Thymus (tissue), 11 donors: Measurements from ENCODE around the gene PDPR. TPM values are rescaled to one million over a fixed set of nuclear protein-coding genes. Genes with fewer than 3 reads are reported as not detected.
"Not testable (repeated sequence)": the region's sequence is repeated elsewhere in the genome, so short reads cannot be mapped to it uniquely, and the experiment has no call there.

Source experiments
- DNase-seq, 9 donors: peaks; one replicate each; pipeline ENCODE4 v3.0.0-alpha.2; 2013; ENCODE audit warnings: low spot score in 9 of 9, low read depth in 6 of 9, missing footprints in 1 of 9
- H3K27ac ChIP-seq, 2 donors: one replicate each; pipeline ENCODE4 v1.5.1; 2013; ENCODE audit warnings: control low read depth in 1 of 2, low read depth in 1 of 2, low read length in 1 of 2, mild to moderate bottlenecking in 1 of 2, moderate library complexity in 1 of 2
- H3K27me3 ChIP-seq, 2 donors: one replicate each; pipeline ENCODE4 v1.5.1; 2013; ENCODE audit warnings: low read length in 1 of 2; ENCODE audit not compliant: control insufficient read depth in 2 of 2, insufficient read depth in 1 of 2
- H3K36me3 ChIP-seq, 2 donors: one replicate each; pipeline ENCODE4 v1.5.1; 2013; ENCODE audit warnings: low read length in 1 of 2, mild to moderate bottlenecking in 1 of 2, moderate library complexity in 1 of 2; ENCODE audit not compliant: control insufficient read depth in 2 of 2, insufficient read depth in 2 of 2
- H3K4me1 ChIP-seq, 2 donors: one replicate each; pipeline ENCODE4 v1.5.1; 2013; ENCODE audit warnings: low read length in 2 of 2; ENCODE audit not compliant: control insufficient read depth in 2 of 2, insufficient read depth in 2 of 2
- H3K4me3 ChIP-seq, 2 donors: one replicate each; pipeline ENCODE4 v1.5.1; 2013; ENCODE audit warnings: low read length in 2 of 2, control low read depth in 1 of 2, mild to moderate bottlenecking in 1 of 2
- H3K9me3 ChIP-seq, 2 donors: one replicate each; pipeline ENCODE4 v1.5.1; 2013; ENCODE audit warnings: low read length in 1 of 2, mild to moderate bottlenecking in 1 of 2; ENCODE audit not compliant: control insufficient read depth in 2 of 2, insufficient read depth in 1 of 2
- WGBS: extraction: QIAGEN DNeasy Blood & Tissue Kit; methylation state at CpG from one replicate; pipeline ENCODE4 v1.1.7; 2013; 5-methylcytosine and 5-hydroxymethylcytosine counted together
- polyA plus RNA-seq: library from polyadenylated mRNA; stranded (reverse); fragments of 200-250 nt; gene quantifications from one replicate; pipeline ENCODE4 v1.2.3, GENCODE V29; 2013
- total RNA-seq: library from RNA; stranded (reverse); fragments of 120-200 nt; gene quantifications from one replicate; pipeline ENCODE4 v1.2.4, GENCODE V29; 2013
- donor health status: healthy.

The PDPR gene
- total and polyA plus RNA-seq, 2 donors, result 8.4 to 10.1 TPM

- H3K36me3 ChIP-seq, result peaks cover 10 to 24% of the 10 kb centered on the region in 2 donors
- H3K27ac ChIP-seq, H3K9me3 ChIP-seq, H3K4me1 ChIP-seq, H3K4me3 ChIP-seq, DNase-seq, H3K27me3 ChIP-seq: not testable (repeated sequence)
- 98% methylated on average over 8 of the region's 8 CpGs for WGBS
These were observed 6.3 kb downstream of the PDPR start for GRCh38 chr16:70120398-70120797.

- H3K27ac ChIP-seq, H3K4me3 ChIP-seq, H3K9me3 ChIP-seq, DNase-seq, H3K27me3 ChIP-seq, H3K4me1 ChIP-seq: not testable (repeated sequence)
- H3K36me3 ChIP-seq, result peaks cover 24 to 38% of the 10 kb centered on the region in 2 donors
- WGBS, result 94% methylated on average over 14 of the region's 14 CpGs
These were observed 9.7 kb downstream of the PDPR start for GRCh38 chr16:70123822-70124221.

DNA sequence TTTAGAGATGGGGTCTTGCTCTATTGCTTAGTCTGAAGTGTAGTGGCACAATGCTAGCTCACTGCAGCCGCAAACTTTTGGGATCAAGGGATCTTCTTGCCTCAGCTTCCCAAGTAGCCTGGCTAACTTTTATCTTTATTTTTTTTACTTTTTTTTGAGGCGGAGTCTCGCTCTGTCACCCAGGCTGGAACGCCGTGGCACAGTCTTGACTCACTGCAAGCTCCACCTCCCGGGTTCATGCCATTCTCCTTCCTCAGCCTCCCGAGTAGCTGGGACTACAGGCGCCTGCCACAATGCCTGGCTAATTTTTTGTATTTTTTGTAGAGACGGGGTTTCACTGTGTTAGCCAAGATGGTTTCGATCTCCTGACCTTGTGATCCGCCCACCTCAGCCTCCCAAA lies 12.1 kb downstream of the PDPR start:
- not testable (repeated sequence) for H3K27me3 ChIP-seq, H3K4me3 ChIP-seq, H3K27ac ChIP-seq, H3K9me3 ChIP-seq, H3K4me1 ChIP-seq, DNase-seq
- peaks cover 38 to 52% of the 10 kb centered on the region in 2 donors for H3K36me3 ChIP-seq
- WGBS, result 96% methylated on average over 11 of the region's 11 CpGs

- not testable (repeated sequence) for DNase-seq, H3K27ac ChIP-seq, H3K4me3 ChIP-seq, H3K9me3 ChIP-seq, H3K27me3 ChIP-seq, H3K4me1 ChIP-seq
- peaks cover 48 to 51% of the 10 kb centered on the region in 2 donors for H3K36me3 ChIP-seq
- 98% methylated on average over 5 of the region's 5 CpGs for WGBS
These were observed 13.6 kb downstream of the PDPR start for GRCh38 chr16:70127706-70128105.

DNA sequence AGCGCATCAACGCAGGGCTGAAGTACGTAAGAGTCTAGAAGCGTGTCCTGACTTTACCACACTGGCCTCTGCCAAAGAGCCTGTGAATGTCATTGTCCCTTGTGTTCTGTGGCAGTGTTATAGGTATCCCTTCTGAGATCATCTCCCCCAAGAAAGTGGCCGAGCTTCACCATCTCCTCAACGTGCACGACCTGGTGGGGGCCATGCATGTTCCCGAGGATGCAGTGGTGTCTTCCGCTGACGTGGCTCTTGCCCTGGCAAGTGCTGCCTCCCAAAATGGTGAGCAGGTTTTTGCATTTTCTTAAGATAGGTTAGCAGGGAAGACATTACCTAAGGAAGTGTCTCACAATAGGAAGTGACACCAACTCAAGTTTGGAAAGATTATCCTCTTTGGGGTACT lies 14.7 kb downstream of the PDPR start:
- DNase-seq, result not testable (repeated sequence)

DNA sequence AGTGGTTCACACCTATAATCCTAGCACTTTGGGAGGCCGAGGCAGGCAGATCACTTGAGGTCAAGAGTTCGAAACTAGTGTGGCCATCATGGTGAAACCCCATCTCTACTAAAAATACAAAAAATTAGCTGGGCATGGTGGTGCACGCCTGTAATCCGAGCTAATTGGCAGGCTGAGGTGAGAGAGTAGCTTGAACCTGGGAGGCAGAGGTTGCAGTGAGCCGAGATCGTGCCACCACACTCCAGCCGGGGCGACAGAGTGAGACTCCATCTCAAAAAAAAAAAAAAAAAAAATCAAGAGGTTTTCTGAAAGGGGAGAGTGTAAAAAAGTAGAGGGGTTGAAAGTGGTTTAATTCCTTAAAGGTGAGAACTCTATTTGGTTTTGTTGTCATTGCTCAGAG lies 21.7 kb downstream of the PDPR start:
- not testable (repeated sequence) for H3K4me3 ChIP-seq, H3K9me3 ChIP-seq, DNase-seq, H3K27me3 ChIP-seq, H3K4me1 ChIP-seq, H3K27ac ChIP-seq
- 97% methylated on average over 8 of the region's 8 CpGs for WGBS
- peaks cover 44 to 49% of the 10 kb centered on the region in 2 donors for H3K36me3 ChIP-seq

More for the DNA sequence above, 14.7 kb downstream of the PDPR start:
- not testable (repeated sequence) for H3K4me3 ChIP-seq, H3K9me3 ChIP-seq, H3K27me3 ChIP-seq, H3K27ac ChIP-seq, H3K4me1 ChIP-seq
- WGBS, result 98% methylated on average over 6 of the region's 10 CpGs
- peaks cover 46 to 54% of the 10 kb centered on the region in 2 donors for H3K36me3 ChIP-seq

DNA sequence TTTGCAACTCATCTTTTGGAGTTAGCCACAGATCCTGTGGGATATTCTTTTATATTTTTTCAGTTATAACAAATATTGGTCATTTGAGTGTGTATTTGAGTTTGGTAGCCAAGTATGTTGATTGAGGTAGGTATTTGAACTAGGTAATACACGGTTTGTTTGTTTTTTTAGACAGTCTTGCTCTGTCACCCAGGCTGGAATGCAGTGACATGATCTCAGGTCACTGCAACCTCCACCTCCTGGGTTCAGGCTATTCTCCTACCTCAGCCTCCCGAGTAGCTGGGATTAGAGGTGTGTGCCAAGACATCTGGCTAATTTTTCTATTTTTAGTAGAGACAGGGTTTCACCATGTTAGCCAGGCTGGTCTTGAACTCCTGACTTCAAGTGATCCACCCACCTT lies 22.5 kb downstream of the PDPR start:
- not testable (repeated sequence) for H3K27ac ChIP-seq, H3K9me3 ChIP-seq, H3K4me1 ChIP-seq, H3K4me3 ChIP-seq, DNase-seq, H3K27me3 ChIP-seq
- 96% methylated on average over 2 of the region's 2 CpGs for WGBS
- peaks cover 47 to 54% of the 10 kb centered on the region in 2 donors for H3K36me3 ChIP-seq

DNA sequence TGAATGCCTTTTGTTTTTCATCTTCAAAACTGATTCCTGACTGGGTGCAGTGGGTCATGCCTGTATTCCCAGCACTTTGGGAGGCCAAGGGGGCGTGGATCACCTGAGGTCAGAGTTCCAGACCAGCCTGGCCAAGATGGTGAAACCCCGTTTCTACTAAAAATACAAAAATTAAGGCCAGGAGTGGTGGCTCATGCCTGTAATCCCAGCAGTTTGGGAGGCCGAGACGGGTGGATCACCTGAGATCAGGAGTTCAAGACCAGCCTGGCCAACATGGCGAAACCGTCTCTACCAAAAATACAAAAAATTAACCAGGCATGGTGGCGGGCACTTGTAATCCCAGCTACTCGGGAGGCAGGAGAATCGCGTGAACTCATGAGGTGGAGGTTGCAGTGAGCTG lies 28.6 kb downstream of the PDPR start:
- H3K4me1 ChIP-seq, DNase-seq, H3K9me3 ChIP-seq, H3K27ac ChIP-seq, H3K27me3 ChIP-seq, H3K4me3 ChIP-seq: not testable (repeated sequence)
- WGBS, result 95% methylated on average over 10 of the region's 10 CpGs
- H3K36me3 ChIP-seq, result peaks cover 40 to 43% of the 10 kb centered on the region in 2 donors

DNA sequence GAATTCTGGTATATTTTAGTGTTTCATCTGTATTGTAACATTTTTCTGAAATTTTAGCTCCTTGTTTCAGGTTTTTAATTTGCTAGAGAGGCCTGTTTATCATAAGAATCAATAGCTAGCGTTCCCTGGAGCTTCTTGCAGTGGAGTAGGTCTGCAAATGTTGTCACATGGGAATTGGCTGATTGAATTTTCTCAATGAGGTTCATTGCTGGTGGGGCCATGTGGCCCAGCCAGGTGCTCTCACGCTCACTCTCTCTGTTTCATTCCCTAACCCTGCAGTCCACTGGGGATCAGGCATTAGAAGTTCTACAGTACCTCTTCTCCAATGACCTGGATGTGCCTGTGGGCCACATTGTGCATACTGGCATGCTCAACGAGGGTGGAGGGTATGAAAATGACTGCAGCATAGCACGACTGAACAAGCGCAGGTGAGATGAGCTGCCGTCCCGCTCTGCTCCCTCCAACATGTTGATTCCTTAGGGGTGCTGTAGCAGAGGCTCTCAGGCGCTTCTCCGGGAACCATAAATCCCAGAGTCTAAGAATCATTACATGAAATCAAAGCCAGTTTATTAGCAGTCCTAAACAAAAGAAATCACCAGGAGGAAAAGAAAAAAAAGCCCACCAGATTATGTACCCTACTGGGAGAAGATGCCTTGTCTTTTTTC lies 29.2 kb downstream of the PDPR start:
- DNase-seq, H3K4me1 ChIP-seq, H3K27me3 ChIP-seq, H3K4me3 ChIP-seq, H3K27ac ChIP-seq, H3K9me3 ChIP-seq: not testable (repeated sequence)
- H3K36me3 ChIP-seq, result peaks cover 42 to 47% of the 10 kb centered on the region in 2 donors
- 87% methylated on average over 9 of the region's 9 CpGs for WGBS
